Spleen (tissue), 7 donors: Measurements from ENCODE around the gene EPHB1.

Experiments used
- CTCF ChIP-seq, 11 experiments: fragments of 200-600 bp in 7 of 11; fragments of 450-650 bp in 4 of 11; sonication (generic) in 4 of 11; IDR thresholded peaks in 8 of 11; conservative IDR thresholded peaks in 3 of 11; 1 replicate in 7 of 11; 2 replicates in 4 of 11; pipeline versions ENCODE4 v1.4.0 to v1.8.0; 2016 to 2021; ENCODE audit warnings: antibody characterized with exemption in 11 of 11, inconsistent platforms in 4 of 11, mild to moderate bottlenecking in 1 of 11
- POLR2A ChIP-seq, 3 donors: fragments of 450-650 bp; IDR thresholded peaks; one replicate each; pipeline ENCODE4 v1.5.1; 2017; ENCODE audit warnings: antibody characterized with exemption in 3 of 3, mild to moderate bottlenecking in 1 of 3
- POLR2AphosphoS5 ChIP-seq, 3 donors: sonication (generic); formaldehyde crosslinking; IDR thresholded peaks; one replicate each; pipeline ENCODE4 v1.5.1; 2017; ENCODE audit warnings: antibody characterized with exemption in 3 of 3
- donor health status: DM: no; HTN: no; CAD: no; lungs with moderate emphysema.
- donor health status: DM: no; HTN: no; CAD: no.
- donor health status: DM: no; HTN: no; CAD: no.

DNA sequence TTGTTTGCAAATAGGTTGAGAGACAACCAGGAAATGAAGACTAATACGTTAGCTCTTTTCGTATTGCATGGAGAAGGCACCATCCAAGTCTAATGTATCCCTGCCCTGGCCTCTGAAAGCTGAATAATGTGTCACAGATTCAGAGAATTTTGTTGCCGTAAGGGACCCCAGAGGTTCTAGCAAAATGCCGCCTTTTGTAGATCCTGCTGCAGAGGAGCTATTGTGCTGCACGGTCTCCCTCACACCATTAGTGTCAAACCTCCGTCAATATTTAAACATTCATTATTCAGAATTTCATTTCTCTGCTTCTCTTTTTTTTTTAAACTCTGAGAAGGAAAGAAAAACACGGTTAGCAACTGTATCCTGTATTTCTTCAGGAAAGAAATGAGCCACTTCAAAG is 238.7 kb downstream of the EPHB1 start:
- TF ChIP-seq POLR2A (IDR thresholded peaks at IDR 0.05) (no peak), POLR2AphosphoS5 (IDR thresholded peaks at IDR 0.05) (no peak), CTCF (IDR thresholded peaks at IDR 0.05 in 8 of 11, conservative IDR thresholded peaks at IDR 0.05 in 3 of 11) (no peak)
